ENCODE results near the gene AVPR1A. TPM values are rescaled to one million over a fixed set of nuclear protein-coding genes. Genes with fewer than 3 reads are reported as not detected.
A peak's percentile ranks its signal among the peaks of the same experiment; 100 is the strongest.

The AVPR1A gene
- total RNA-seq, 4 donors from 2014 or later: 11.6 to 34.2 (median 20.8) TPM

- 3% methylated on average over 22 to 26 of the region's 26 CpGs for WGBS, 2 donors
- Histone ChIP-seq H3K9me3 (no peaks in the 10 kb centered on the region), H3K36me3 (no peaks in the 10 kb centered on the region), H3K27ac (peak overlapping the region in 2 of 3 donors; percentile 3 to 9), H3K27me3 (no peaks in the 10 kb centered on the region), H3K4me3 (replicated peaks in 1 of 3) (peak overlapping the region; percentile 8 to 39 (median 22)), H3K4me1 (peaks cover 6 to 8% of the 10 kb centered on the region in 2 donors)
- TF ChIP-seq CTCF (IDR thresholded peaks at IDR 0.05) (peak; percentile 59 to 78 (median 70)), POLR2A (IDR thresholded peaks at IDR 0.05) (no peak)
- DNase-seq: peak; percentile 57 to 58
- intact Hi-C loops (cut with DNase I): no loop called here
Measured at GRCh38 chr12:63151623-63152320, 771 bp upstream of the AVPR1A start.

DNA sequence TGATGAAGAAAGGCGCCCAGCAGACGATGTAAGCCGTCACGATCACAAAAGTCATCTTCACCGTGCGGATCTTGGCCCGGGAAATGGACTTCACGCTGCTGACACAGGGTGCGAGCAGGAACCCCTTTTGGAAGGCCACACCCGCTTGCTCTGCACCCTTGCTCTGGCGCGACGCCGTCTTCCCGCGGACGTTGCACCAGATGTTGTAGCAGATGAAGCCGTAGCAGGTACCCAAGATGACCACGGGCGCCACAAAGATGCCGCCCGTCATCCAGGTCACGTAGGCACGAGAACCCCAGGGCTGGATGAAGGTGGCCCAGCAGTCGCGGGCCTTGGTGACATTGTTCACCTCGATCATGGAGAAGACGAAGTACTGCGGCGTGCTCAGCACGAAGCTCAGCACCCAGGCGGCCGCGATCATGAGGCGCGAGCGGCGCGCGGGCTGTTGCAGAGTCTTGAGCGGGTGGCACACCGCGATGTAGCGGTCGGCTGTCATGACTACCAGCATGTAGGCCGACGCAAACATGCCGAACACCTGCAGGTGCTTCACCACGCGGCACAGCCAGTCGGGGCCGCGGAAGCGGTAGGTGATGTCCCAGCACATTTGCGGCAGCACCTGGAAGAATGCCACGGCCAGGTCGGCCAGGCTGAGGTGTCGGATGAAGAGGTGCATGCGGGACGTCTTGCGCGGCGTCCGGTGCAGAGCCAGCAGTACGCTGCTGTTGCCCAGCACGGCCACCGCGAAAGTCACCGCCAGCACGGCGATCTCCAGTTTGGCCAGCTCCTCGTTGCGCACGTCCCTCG lies 890 bp downstream of the AVPR1A start:
- Histone ChIP-seq H3K9me3 (no peaks in the 10 kb centered on the region), H3K4me1 (peaks cover 6 to 8% of the 10 kb centered on the region in 2 donors), H3K27me3 (no peaks in the 10 kb centered on the region), H3K36me3 (no peaks in the 10 kb centered on the region), H3K27ac (peak overlapping the region in 2 of 3 donors; percentile 27 to 29), H3K4me3 (replicated peaks in 1 of 3) (peak overlapping the region; percentile 11 to 39 (median 22))
- intact Hi-C loops (cut with DNase I): no loop called here
- TF ChIP-seq CTCF (IDR thresholded peaks at IDR 0.05): no peak
- no peak for TF ChIP-seq POLR2A (IDR thresholded peaks at IDR 0.05)
- peak; percentile 45 to 46 for DNase-seq
- 8 to 16% methylated on average over 22 to 37 of the region's 75 CpGs for WGBS, 2 donors

- no peaks in the 10 kb centered on the region for H3K36me3 ChIP-seq
- no peak for TF ChIP-seq POLR2A (IDR thresholded peaks at IDR 0.05)
- TF ChIP-seq CTCF (IDR thresholded peaks at IDR 0.05): no peak
- DNase-seq: no peak
- H3K9me3 ChIP-seq: no peaks in the 10 kb centered on the region
- peaks cover 0 to 2% of the 10 kb centered on the region in 2 donors for H3K4me1 ChIP-seq
- H3K27ac ChIP-seq: no peak overlapping the region
- H3K4me3 ChIP-seq (replicated peaks in 1 of 3): no peak overlapping the region
- intact Hi-C loops (cut with DNase I): no loop called here
- WGBS, 2 donors: 86 to 92% methylated on average over 3 of the region's 3 CpGs
- H3K27me3 ChIP-seq: no peaks in the 10 kb centered on the region
Measured at GRCh38 chr12:63144556-63144955, 6.4 kb downstream of the AVPR1A start.

DNA sequence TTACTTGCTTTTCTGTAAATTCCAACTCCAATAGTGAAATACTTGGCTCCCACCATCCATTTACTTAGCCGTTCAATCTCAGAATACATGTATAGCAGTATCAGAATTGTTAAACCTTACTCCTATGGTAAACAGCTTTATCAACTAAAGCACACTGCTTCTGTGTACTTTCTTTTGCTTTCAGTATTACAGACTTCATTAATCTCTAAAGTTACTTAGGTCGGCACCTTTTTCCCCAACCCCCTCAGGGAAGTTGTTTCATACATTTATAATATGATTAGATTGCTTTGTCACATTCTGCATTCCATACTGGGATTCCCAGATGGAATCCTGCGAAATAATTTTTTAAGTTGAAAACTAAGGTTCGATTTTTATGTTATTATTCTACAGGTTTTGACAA lies 12.5 kb downstream of the AVPR1A start:
- Histone ChIP-seq H3K9me3 (no peaks in the 10 kb centered on the region), H3K27ac (no peak overlapping the region), H3K4me3 (replicated peaks in 1 of 3) (no peak overlapping the region), H3K27me3 (no peaks in the 10 kb centered on the region), H3K4me1 (no peaks in the 10 kb centered on the region), H3K36me3 (no peaks in the 10 kb centered on the region)
- TF ChIP-seq POLR2A (IDR thresholded peaks at IDR 0.05) (no peak), CTCF (IDR thresholded peaks at IDR 0.05) (no peak)
- intact Hi-C loops (cut with DNase I): no loop called here
- 72 to 80% methylated on average over 4 of the region's 4 CpGs for WGBS, 2 donors
- no peak for DNase-seq

DNA sequence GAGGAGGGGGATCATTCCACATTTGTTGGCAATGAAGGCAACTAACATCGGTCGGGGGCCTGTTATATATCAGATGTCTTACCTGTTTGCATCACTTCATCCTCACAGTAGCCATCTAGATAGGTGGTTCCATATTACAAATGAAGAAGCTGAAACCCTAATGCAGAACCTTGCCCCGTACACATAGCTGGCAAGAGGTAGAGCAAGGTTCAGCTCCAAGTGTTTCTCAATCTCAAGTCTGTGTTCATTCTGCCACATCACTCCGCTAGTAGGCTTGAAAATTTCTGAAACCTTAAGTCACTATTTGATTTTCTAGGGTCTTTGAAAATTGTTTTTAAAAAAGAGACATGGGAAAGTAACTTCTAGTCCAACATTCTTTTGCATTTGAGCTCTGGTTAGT lies 17.0 kb downstream of the AVPR1A start:
- DNase-seq: no peak
- H3K36me3 ChIP-seq: no peaks in the 10 kb centered on the region
- no peaks in the 10 kb centered on the region for H3K27me3 ChIP-seq
- H3K4me3 ChIP-seq (replicated peaks in 1 of 3): no peak overlapping the region
- no peak for TF ChIP-seq CTCF (IDR thresholded peaks at IDR 0.05)
- no peak for TF ChIP-seq POLR2A (IDR thresholded peaks at IDR 0.05)
- intact Hi-C loops (cut with DNase I): no loop called here
- H3K4me1 ChIP-seq: no peaks in the 10 kb centered on the region
- H3K27ac ChIP-seq: no peak overlapping the region
- WGBS, 2 donors: 94 to 95% methylated on average over 4 of the region's 4 CpGs
- no peaks in the 10 kb centered on the region for H3K9me3 ChIP-seq
